ENCODE results near the gene NR1H2. TPM values are rescaled to one million over a fixed set of nuclear protein-coding genes. Genes with fewer than 3 reads are reported as not detected.

The NR1H2 gene
- total RNA-seq, 2 experiments from 2014 or later = 81.6 to 82.8 TPM

Other genes with a start within 250 kb of the NR1H2 start
- gene IZUMO2, start 213.2 kb upstream of the NR1H2 start, total RNA-seq = not detected
- not detected for gene MYH14, start 172.8 kb upstream of the NR1H2 start, total RNA-seq
- gene KCNC3, start 47.1 kb upstream of the NR1H2 start, total RNA-seq = 1 to 10 TPM; 1.1 to 1.4 TPM
- gene NAPSA, start 10.8 kb upstream of the NR1H2 start, total RNA-seq = 1 to 10 TPM; 4.8 to 5.4 TPM
- gene POLD1, start 7.9 kb downstream of the NR1H2 start, total RNA-seq = 100 to 1,000 TPM; 131 to 143 TPM
- under 1 TPM in 1 of 2 experiments, not detected in 1; 0.42 TPM for gene SPIB, start 42.5 kb downstream of the NR1H2 start, total RNA-seq
- under 1 TPM in 1 of 2 experiments, not detected in 1; 0.14 TPM for gene MYBPC2, start 56.4 kb downstream of the NR1H2 start, total RNA-seq
- 10 to 100 TPM; 56.0 to 60.7 TPM for gene EMC10, start 100.0 kb downstream of the NR1H2 start, total RNA-seq
- under 1 TPM; 0.50 to 0.57 TPM for gene GARIN5A, start 100.4 kb downstream of the NR1H2 start, total RNA-seq
- 10 to 100 TPM; 31.5 to 37.3 TPM for gene JOSD2, start 134.7 kb downstream of the NR1H2 start, total RNA-seq
- not detected for gene ASPDH, start 137.5 kb downstream of the NR1H2 start, total RNA-seq
- gene LRRC4B, start 192.0 kb downstream of the NR1H2 start, total RNA-seq = not detected

Data from activated naive CD8-positive, alpha-beta T cell treated with anti-CD3 and anti-CD28 coated beads, Interleukin-2, amount 10 ng/mL, durations not matched to agents 7 days and 5 days (primary cell).